Suprapubic skin (tissue), 3 donors: ENCODE results near the gene DGCR8.

Experiments used
- CTCF ChIP-seq, 2 donors: fragments of 200-600 bp in 1 of 2; fragments of 450-650 bp in 1 of 2; sonication (generic) in 1 of 2; IDR thresholded peaks; one replicate each; pipeline ENCODE4 v1.5.1; 2016 to 2019; ENCODE audit warnings: antibody characterized with exemption in 2 of 2, mild to moderate bottlenecking in 1 of 2, moderate library complexity in 1 of 2
- POLR2A ChIP-seq, 2 donors: fragments of 450-650 bp; IDR thresholded peaks; one replicate each; pipeline ENCODE4 v1.6.1; 2017; ENCODE audit warnings: antibody characterized with exemption in 2 of 2, mild to moderate bottlenecking in 2 of 2, moderate library complexity in 2 of 2

- TF ChIP-seq CTCF (IDR thresholded peaks at IDR 0.05) (no peak), POLR2A (IDR thresholded peaks at IDR 0.05) (no peak)
Observed at GRCh38 chr22:20099099-20099711, 19.2 kb downstream of the DGCR8 start.
